Motor neuron (in vitro differentiated cells): Measurements from ENCODE around the gene RAG1. TPM values are rescaled to one million over a fixed set of nuclear protein-coding genes. Genes with fewer than 3 reads are reported as not detected.

ENCODE experiments used
- ATAC-seq, 8 experiments: fragments of 200-7000 bp; cut with Tn5 transposase; replicated peaks in 6 of 8; 2 replicates each; pipeline ENCODE4 v1.8.0; 2021; ENCODE audit warnings: mild to moderate bottlenecking in 8 of 8, moderate library complexity in 8 of 8
- H3K27ac ChIP-seq, 2 donors: fragments of 250-450 bp; sonication (Bioruptor Pico); 2 replicates each; pipeline ENCODE4 v1.9.0; 2021; ENCODE audit warnings: antibody characterized with exemption in 2 of 2, mild to moderate bottlenecking in 2 of 2, moderate library complexity in 1 of 2
- H3K4me1 ChIP-seq, 2 donors: fragments of 250-450 bp; sonication (Bioruptor Pico); replicated peaks in 1 of 2; 2 replicates each; pipeline ENCODE4 v1.6.1; 2021; ENCODE audit warnings: antibody characterized with exemption in 2 of 2, mild to moderate bottlenecking in 2 of 2, moderate library complexity in 1 of 2
- H3K4me3 ChIP-seq, 5 donors: fragments of 250-450 bp; sonication (Bioruptor Pico); 2 replicates each; pipeline ENCODE4 v1.9.0; 2021; ENCODE audit warnings: antibody characterized with exemption in 5 of 5, mild to moderate bottlenecking in 5 of 5, moderate library complexity in 4 of 5
- WGBS, 10 experiments: fragments of 450-650 bp; shearing (Covaris generic); methylation state at CpG; one replicate each; pipeline ENCODE4 v1.0.0; 2022; 5-methylcytosine and 5-hydroxymethylcytosine counted together
- in situ Hi-C, 9 experiments: fragments of 400-800 bp; cut with MboI; loops; one replicate each; pipeline ENCODE4 v1.15.0; 2021; ENCODE audit warnings: low sequenced_read_pairs in 9 of 9, low pct_unique_long_range_greater_than_20kb in 2 of 9; ENCODE audit not compliant: unreplicated experiment in 9 of 9
- total RNA-seq, 8 experiments: library from RNA; unstranded; fragments of 300-600 nt; gene quantifications; 2 replicates each; pipeline versions ENCODE4 v1.2.3 to v1.2.4, GENCODE V29; 2022

Gene RAG1
- total RNA-seq, 8 experiments from 2014 or later = 0.16 to 0.87 (median 0.24) TPM; not detected in 1

GRCh38 chr11:36594316-36594989 is 26.6 kb downstream of the RAG1 start, which contains the start of gene IFTAP:
Gene IFTAP (plus strand): TSS chr11:36594502. CDS start chr11:36610104, 15,602 bp downstream.
- Histone ChIP-seq H3K4me1 (peaks cover 0 to 9% of the 10 kb centered on the region in 2 donors), H3K27ac (peak within 1 kb of the TSS; percentile 28 to 44), H3K4me3 (peak within 1 kb of the TSS; percentile 59 to 86 (median 73))
- in situ Hi-C loops = loop anchor here in 1 of 9 experiments (25.0 kb wide), 1 partner anchor 93 kb away; no protein-coding TSS in a partner anchor
- 0 to 3% (median 0%) methylated on average over 1 to 26 of the region's 29 CpGs; no CpG with 5 or more reads in 1 of the 10 experiments for WGBS, 10 experiments
- ATAC-seq = peak; percentile 99 to 100 (median 99)

GRCh38 chr11:36596880-36597279 is 29.1 kb downstream of the RAG1 start:
- in situ Hi-C loops = loop anchor here in 1 of 9 experiments (25.0 kb wide), 1 partner anchor 90 kb away; no protein-coding TSS in a partner anchor
- peaks cover 0 to 9% of the 10 kb centered on the region in 2 donors for H3K4me1 ChIP-seq
- H3K4me3 ChIP-seq = no peak overlapping the region
- no peak overlapping the region for H3K27ac ChIP-seq
- no peak for ATAC-seq

- in situ Hi-C loops = loop anchor here in 1 of 9 experiments (25.0 kb wide), 1 partner anchor 89 kb away; no protein-coding TSS in a partner anchor
- 43 to 100% (median 83%) methylated on average over 1 to 2 of the region's 2 CpGs; no CpG with 5 or more reads in 3 of the 10 experiments for WGBS, 10 experiments
Observed at GRCh38 chr11:36598051-36598450, 30.2 kb downstream of the RAG1 start, which contains the start of gene RAG2. Gene RAG2 (minus strand): TSS chr11:36598236. CDS start chr11:36594168, 4,068 bp downstream.

GRCh38 chr11:36600180-36600579 is 32.4 kb downstream of the RAG1 start:
- Histone ChIP-seq H3K4me3 (no peak overlapping the region), H3K27ac (no peak overlapping the region), H3K4me1 (peaks cover 0 to 6% of the 10 kb centered on the region in 2 donors)
- in situ Hi-C loops = no loop called here
- ATAC-seq = no peak
- 65 to 100% (median 83%) methylated on average over 1 to 7 of the region's 7 CpGs; no CpG with 5 or more reads in 1 of the 10 experiments for WGBS, 10 experiments

More at GRCh38 chr11:36598051-36598450, 30.2 kb downstream of the RAG1 start, which contains the start of gene RAG2:
- ATAC-seq = no peak
- H3K4me3 ChIP-seq = no peak within 1 kb of the TSS
- H3K27ac ChIP-seq = no peak within 1 kb of the TSS
- peaks cover 0 to 9% of the 10 kb centered on the region in 2 donors for H3K4me1 ChIP-seq

GRCh38 chr11:36601155-36601554 is 33.3 kb downstream of the RAG1 start:
- H3K4me1 ChIP-seq = no peaks in the 10 kb centered on the region
- no peak overlapping the region for H3K27ac ChIP-seq
- in situ Hi-C loops = no loop called here
- no peak overlapping the region for H3K4me3 ChIP-seq
- WGBS, 10 experiments = 71 to 100% (median 91%) methylated on average over 1 to 2 of the region's 2 CpGs
- no peak for ATAC-seq

GRCh38 chr11:36602135-36602534 is 34.3 kb downstream of the RAG1 start:
- no peaks in the 10 kb centered on the region for H3K4me1 ChIP-seq
- in situ Hi-C loops = no loop called here
- ATAC-seq = no peak
- no peak overlapping the region for H3K27ac ChIP-seq
- no peak overlapping the region for H3K4me3 ChIP-seq

- 24 to 94% (median 86%) methylated on average over 2 to 6 of the region's 6 CpGs; no CpG with 5 or more reads in 2 of the 10 experiments for WGBS, 10 experiments
- in situ Hi-C loops = no loop called here
- no peaks in the 10 kb centered on the region for H3K4me1 ChIP-seq
- H3K27ac ChIP-seq = no peak overlapping the region
- ATAC-seq = no peak
- no peak overlapping the region for H3K4me3 ChIP-seq
Observed at GRCh38 chr11:36605221-36606216, 37.7 kb downstream of the RAG1 start.

- in situ Hi-C loops = no loop called here
- H3K27ac ChIP-seq = no peak overlapping the region
- no peaks in the 10 kb centered on the region for H3K4me1 ChIP-seq
- no peak overlapping the region for H3K4me3 ChIP-seq
- ATAC-seq = no peak
- WGBS, 10 experiments = 20 to 100% (median 67%) methylated on average over 1 of the region's 1 CpG; no CpG with 5 or more reads in 5 of the 10 experiments
Observed at GRCh38 chr11:36608491-36609199, 40.8 kb downstream of the RAG1 start.

- in situ Hi-C loops = no loop called here
- 54 to 100% (median 86%) methylated on average over 1 to 2 of the region's 2 CpGs; no CpG with 5 or more reads in 3 of the 10 experiments for WGBS, 10 experiments
- ATAC-seq = no peak
- Histone ChIP-seq H3K27ac (no peak overlapping the region), H3K4me1 (no peaks in the 10 kb centered on the region), H3K4me3 (no peak overlapping the region)
Observed at GRCh38 chr11:36609383-36609782, 41.6 kb downstream of the RAG1 start.

GRCh38 chr11:36615826-36616225 is 48.0 kb downstream of the RAG1 start:
- peaks cover 0 to 10% of the 10 kb centered on the region in 2 donors for H3K4me1 ChIP-seq
- WGBS, 10 experiments = 83 to 100% (median 100%) methylated on average over 1 to 3 of the region's 3 CpGs
- H3K27ac ChIP-seq = no peak overlapping the region
- in situ Hi-C loops = no loop called here
- no peak overlapping the region for H3K4me3 ChIP-seq
- ATAC-seq = no peak

- H3K4me3 ChIP-seq = no peak overlapping the region
- no peak for ATAC-seq
- in situ Hi-C loops = no loop called here
- 55 to 100% (median 82%) methylated on average over 1 to 6 of the region's 6 CpGs for WGBS, 10 experiments
- H3K27ac ChIP-seq = no peak overlapping the region
- H3K4me1 ChIP-seq = peaks cover 0 to 10% of the 10 kb centered on the region in 2 donors
Observed at GRCh38 chr11:36617543-36618362, 49.9 kb downstream of the RAG1 start.
